GM23338 (cell line): ENCODE data around the gene FAT3. TPM values are rescaled to one million over a fixed set of nuclear protein-coding genes. Genes with fewer than 3 reads are reported as not detected.

Source experiments
- ATAC-seq: fragments of 200-7000 bp; cut with Tn5 transposase; 3 replicates; pipeline ENCODE4 v1.9.1; 2020
- DNase-seq: peaks from one replicate; pipeline ENCODE4 v3.0.0-alpha.2; 2015; ENCODE audit warnings: low spot score
- H2AFZ ChIP-seq: fragments of 200-600 bp; sonication (generic); 2 replicates; pipeline ENCODE4 v1.8.0; 2016; ENCODE audit warnings: antibody characterized with exemption, mild to moderate bottlenecking, moderate library complexity
- H3F3A ChIP-seq: fragments of 200-600 bp; sonication (generic); replicated peaks from 2 replicates; pipeline ENCODE4 v1.8.0; 2017; ENCODE audit warnings: antibody characterized with exemption, mixed run types, low read depth
- H3K27ac ChIP-seq: fragments of 200-600 bp; sonication (generic); 2 replicates; pipeline ENCODE4 v1.6.1; 2016; ENCODE audit warnings: low read depth
- H3K27me3 ChIP-seq: fragments of 200-600 bp; sonication (generic); 2 replicates; pipeline ENCODE4 v1.8.0; 2016; ENCODE audit warnings: mild to moderate bottlenecking, mixed run types, moderate library complexity; ENCODE audit not compliant: insufficient read depth
- H3K36me3 ChIP-seq: fragments of 200-600 bp; sonication (generic); 2 replicates; pipeline ENCODE4 v1.8.0; 2016; ENCODE audit warnings: mild to moderate bottlenecking; ENCODE audit not compliant: insufficient read depth
- H3K4me1 ChIP-seq: fragments of 200-600 bp; sonication (generic); 2 replicates; pipeline ENCODE4 v1.8.0; 2016; ENCODE audit warnings: mild to moderate bottlenecking, moderate library complexity; ENCODE audit not compliant: insufficient read depth
- H3K4me2 ChIP-seq: fragments of 200-600 bp; sonication (generic); 2 replicates; pipeline ENCODE4 v1.7.1; 2017; ENCODE audit warnings: mixed run types
- H3K4me3 ChIP-seq: fragments of 200-600 bp; sonication (generic); 2 replicates; pipeline ENCODE4 v1.6.1; 2016; ENCODE audit warnings: mixed run types
- H3K79me2 ChIP-seq: fragments of 200-600 bp; sonication (generic); replicated peaks from 2 replicates; pipeline ENCODE4 v1.8.0; 2017; ENCODE audit warnings: mild to moderate bottlenecking; ENCODE audit not compliant: insufficient read depth
- H3K9me2 ChIP-seq: fragments of 200-600 bp; sonication (generic); 2 replicates; pipeline ENCODE4 v1.8.0; 2017; ENCODE audit not compliant: insufficient read depth
- H4K20me1 ChIP-seq: fragments of 200-600 bp; sonication (generic); replicated peaks from 2 replicates; pipeline ENCODE4 v1.8.0; 2017; ENCODE audit warnings: mild to moderate bottlenecking; ENCODE audit not compliant: insufficient read depth
- H3K27ac Mint-ChIP-seq: 2 replicates; pipeline ENCODE4 v1.8.0; 2020; ENCODE audit warnings: inconsistent platforms, mild to moderate bottlenecking, moderate library complexity, mixed read lengths
- H3K27me3 Mint-ChIP-seq: 3 replicates; pipeline ENCODE4 v1.8.0; 2022; ENCODE audit warnings: low read depth, mild to moderate bottlenecking, moderate library complexity, mixed read lengths, inconsistent platforms; ENCODE audit not compliant: insufficient read depth, poor library complexity
- H3K36me3 Mint-ChIP-seq: 3 replicates; pipeline ENCODE4 v1.8.0; 2021; ENCODE audit warnings: low read depth, mild to moderate bottlenecking, inconsistent platforms, moderate library complexity, mixed read lengths
- H3K4me1 Mint-ChIP-seq: 3 replicates; pipeline ENCODE4 v1.8.0; 2020; ENCODE audit warnings: mild to moderate bottlenecking, inconsistent platforms, mixed read lengths
- H3K4me3 Mint-ChIP-seq: 3 replicates; pipeline ENCODE4 v1.8.0; 2021; ENCODE audit warnings: moderate library complexity, mild to moderate bottlenecking, inconsistent platforms, mixed read lengths
- H3K9me3 Mint-ChIP-seq: 3 replicates; pipeline ENCODE4 v1.8.0; 2020; ENCODE audit warnings: moderate library complexity, mild to moderate bottlenecking, inconsistent platforms, mixed read lengths
- CREB1 ChIP-seq: fragments of 250-450 bp; sonication (Bioruptor Pico); IDR thresholded peaks from 2 replicates; pipeline ENCODE4 v1.5.0; 2020; ENCODE audit warnings: low read depth, mild to moderate bottlenecking, moderate library complexity
- CTCF ChIP-seq, 2 experiments: fragments of 200-600 bp in 1 of 2; sonication (generic) in 1 of 2; conservative IDR thresholded peaks; 2 replicates each; pipeline versions ENCODE4 v1.5.1 to v1.6.1; 2016 to 2017; ENCODE audit warnings: antibody characterized with exemption in 2 of 2, low read depth in 2 of 2, mild to moderate bottlenecking in 2 of 2, moderate library complexity in 1 of 2
- ETS1 ChIP-seq: IDR thresholded peaks from 2 replicates; pipeline ENCODE4 v1.6.1; 2016; ENCODE audit warnings: antibody characterized with exemption
- EZH2 ChIP-seq: fragments of 200-600 bp; sonication (generic); IDR thresholded peaks from one replicate; pipeline ENCODE4 v1.8.0; 2017; ENCODE audit warnings: antibody characterized with exemption, mild to moderate bottlenecking, low read depth; ENCODE audit not compliant: unreplicated experiment
- EZH2phosphoT487 ChIP-seq: fragments of 200-600 bp; sonication (generic); IDR thresholded peaks from one replicate; pipeline ENCODE4 v1.8.1; 2018; ENCODE audit warnings: antibody characterized with exemption; ENCODE audit not compliant: unreplicated experiment
- JUNB ChIP-seq: IDR thresholded peaks from one replicate; pipeline ENCODE4 v1.6.1; 2016; ENCODE audit warnings: antibody characterized with exemption; ENCODE audit not compliant: unreplicated experiment
- NANOG ChIP-seq: IDR thresholded peaks from 2 replicates; pipeline ENCODE4 v1.6.1; 2016; ENCODE audit warnings: antibody characterized with exemption, borderline replicate concordance
- POLR2AphosphoS5 ChIP-seq: IDR thresholded peaks from 2 replicates; pipeline ENCODE4 v1.6.1; 2016; ENCODE audit warnings: antibody characterized with exemption, low read depth
- REST ChIP-seq: IDR thresholded peaks from one replicate; pipeline ENCODE4 v1.6.1; 2018; ENCODE audit warnings: antibody characterized with exemption; ENCODE audit not compliant: unreplicated experiment
- STAT1 ChIP-seq: IDR thresholded peaks from one replicate; pipeline ENCODE4 v1.6.1; 2016; ENCODE audit warnings: antibody characterized with exemption; ENCODE audit not compliant: unreplicated experiment
- ZNF114 ChIP-seq: fragments of 250-450 bp; sonication (Bioruptor Pico); IDR thresholded peaks from 2 replicates; pipeline ENCODE4 v1.5.0; 2020; ENCODE audit warnings: mild to moderate bottlenecking, moderate library complexity
- ZNF331 ChIP-seq: fragments of 250-450 bp; sonication (Bioruptor Pico); IDR thresholded peaks from 2 replicates; pipeline ENCODE4 v1.5.0; 2020; ENCODE audit warnings: low read depth, mild to moderate bottlenecking, moderate library complexity
- ZNF462 ChIP-seq: fragments of 250-450 bp; sonication (Bioruptor Pico); IDR thresholded peaks from 2 replicates; pipeline ENCODE4 v1.5.0; 2020; ENCODE audit warnings: mild to moderate bottlenecking, moderate library complexity
- polyA plus RNA-seq: library from polyadenylated mRNA; unstranded; fragments of >200 nt; fragmentation: Nextera tagmentation; extraction: Ambion mirVana; gene quantifications from 2 replicates; pipeline ENCODE4 v1.2.1, GENCODE V29; 2016
- total RNA-seq: library from RNA; depleted of rRNA; stranded (reverse); fragments of >200 nt; shearing (Covaris generic); gene quantifications from 2 replicates; pipeline ENCODE4 v1.2.3, GENCODE V29; 2014

Gene FAT3
- total and polyA plus RNA-seq, 2 experiments from 2014 or later: 9.0 to 78.0 TPM

- no peaks in the 10 kb centered on the region for H3K9me3 Mint-ChIP-seq
- H3K27me3 Mint-ChIP-seq: no peaks in the 10 kb centered on the region
- H2AFZ ChIP-seq: no peak overlapping the region
- DNase-seq (no peak), ATAC-seq (no peak)
- no peak overlapping the region for H3K4me3 ChIP-seq
- H3K36me3 ChIP-seq: no peaks in the 10 kb centered on the region
- no peaks in the 10 kb centered on the region for H4K20me1 ChIP-seq
- H3F3A ChIP-seq: no peaks in the 10 kb centered on the region; the same call in 1 of the 2 replicates
- H3K27ac Mint-ChIP-seq: peak overlapping the region; percentile 29; the same call in 1 of the 2 replicates
- no peak for TF ChIP-seq POLR2AphosphoS5
- TF ChIP-seq EZH2phosphoT487: no peak
- TF ChIP-seq JUNB: no peak
- TF ChIP-seq ZNF331: no peak
- no peak for TF ChIP-seq CTCF (conservative IDR thresholded peaks at IDR 0.05; ENCODE audit: low read depth in 2 of 2)
- no peak for TF ChIP-seq EZH2
- TF ChIP-seq ETS1: no peak
- TF ChIP-seq ZNF114 (CRISPR knock-in tag): no peak
- no peak for TF ChIP-seq NANOG
- TF ChIP-seq STAT1: no peak
- no peak for TF ChIP-seq ZNF462 (CRISPR knock-in tag)
- no peak for TF ChIP-seq CREB1 (CRISPR knock-in tag)
- TF ChIP-seq REST: no peak
- no peaks in the 10 kb centered on the region for H3K36me3 Mint-ChIP-seq
- H3K4me3 Mint-ChIP-seq: no peak overlapping the region; the same call in 2 of the 3 replicates
- H3K27me3 ChIP-seq: no peaks in the 10 kb centered on the region
- H3K27ac ChIP-seq: no peak overlapping the region
- no peaks in the 10 kb centered on the region for H3K9me2 ChIP-seq
- H3K4me1 Mint-ChIP-seq: peaks cover 75% of the 10 kb centered on the region
- H3K4me2 ChIP-seq: no peak overlapping the region
- peaks cover 64% of the 10 kb centered on the region for H3K4me1 ChIP-seq
- peaks cover 97% of the 10 kb centered on the region for H3K79me2 ChIP-seq
Observed at GRCh38 chr11:92236856-92237255, 12.2 kb downstream of the FAT3 start.
